Ovary (tissue), 9 donors: ENCODE results near the gene ARPC2. TPM values are rescaled to one million over a fixed set of nuclear protein-coding genes. Genes with fewer than 3 reads are reported as not detected.

Experiments used
- DNase-seq, 5 donors: peaks; one replicate each; pipeline ENCODE4 v3.0.0-alpha.2; 2019 to 2020
- H3K27ac ChIP-seq, 2 donors: fragments of 200-600 bp; one replicate each; pipeline versions ENCODE4 v1.5.1 to v1.8.0; 2019 to 2022
- H3K27me3 ChIP-seq: fragments of 200-600 bp; one replicate; pipeline ENCODE4 v1.8.0; 2022
- H3K36me3 ChIP-seq: fragments of 200-600 bp; sonication (generic); one replicate; pipeline ENCODE4 v1.5.1; 2019
- H3K4me1 ChIP-seq: one replicate; pipeline ENCODE4 v1.8.1; 2013; ENCODE audit warnings: mild to moderate bottlenecking, moderate library complexity; ENCODE audit not compliant: insufficient read depth
- H3K4me3 ChIP-seq: fragments of 200-600 bp; sonication (generic); one replicate; pipeline ENCODE4 v1.5.1; 2017
- H3K9me3 ChIP-seq, 2 donors: fragments of 200-600 bp in 1 of 2; sonication (generic) in 1 of 2; one replicate each; pipeline versions ENCODE4 v1.5.1 to v1.8.1; 2013 to 2019; ENCODE audit warnings: mild to moderate bottlenecking in 1 of 2, moderate library complexity in 1 of 2
- CTCF ChIP-seq, 3 donors: fragments of 450-650 bp in 2 of 3; fragments of 200-600 bp in 1 of 3; IDR thresholded peaks; one replicate each; pipeline versions ENCODE4 v1.5.1 to v1.8.0; 2016 to 2022; ENCODE audit warnings: antibody characterized with exemption in 3 of 3, mild to moderate bottlenecking in 1 of 3
- EP300 ChIP-seq: sonication (generic); formaldehyde crosslinking; IDR thresholded peaks from one replicate; pipeline ENCODE4 v1.6.1; 2017; ENCODE audit warnings: antibody characterized with exemption
- POLR2A ChIP-seq: fragments of 450-650 bp; IDR thresholded peaks from one replicate; pipeline ENCODE4 v1.6.1; 2017; ENCODE audit warnings: antibody characterized with exemption, mild to moderate bottlenecking, moderate library complexity
- WGBS, 3 donors: extraction: QIAGEN DNeasy Blood & Tissue Kit in 1 of 3; methylation state at CpG; one replicate each; pipeline versions ENCODE4 v1.1.5 to v1.1.7; 2013 to 2017; 5-methylcytosine and 5-hydroxymethylcytosine counted together
- intact Hi-C, 4 donors: fragments of 100-400 bp; cut with DNase I; formaldehyde crosslinking; loops; one replicate each; pipeline versions ENCODE4 v1.11.0 to v1.15.1; 2022 to 2023
- polyA plus RNA-seq, 2 donors: library from polyadenylated mRNA; stranded (reverse); fragments of 200-250 nt in 1 of 2; fragments of 350-450 nt in 1 of 2; fragmentation: Illumina TruSeq in 1 of 2; extraction: RNeasy Lipid Tissue Mini Kit (QIAGEN cat#74804) in 1 of 2; gene quantifications; one replicate each; pipeline ENCODE4 v1.2.3, GENCODE V29; 2013 to 2014
- total RNA-seq, 7 donors: library from RNA; depleted of rRNA in 2 of 7; stranded (reverse); fragments of >200 nt in 2 of 7; fragmentation: NEBNext Ultra II Directional in 3 of 7; extraction: Animal tissue kit (Norgen Biotek cat#: 25700) in 3 of 7; gene quantifications; one replicate each; pipeline versions ENCODE4 v1.1.0 to v1.2.4, GENCODE V29; 2016 to 2023
- donor health status: DM: no; HTN: no; CAD: no; lungs with moderate emphysema.
- donor health status: DM: no; HTN: no; CAD: no.
- donor health status: Bipolar disorder and iron deficiency.
- donor health status: DM: yes; HTN: yes; CAD: no.
- donor health status: DM: no; HTN: no; CAD: no.
- donor health status: DM: yes; HTN: yes; CAD: no.

Gene ARPC2
- total and polyA plus RNA-seq, 9 donors: 135 to 357 (median 170) TPM

- no peak for DNase-seq
- intact Hi-C loops: loop anchor here in 2 of 4 donors (5.0 to 10.0 kb wide), 2 partner anchors 103 to 171 kb away; partner anchors contain the start of gene CTDSP1 (in 1 of the 2)
- H3K9me3 ChIP-seq: no peaks in the 10 kb centered on the region
- no peaks in the 10 kb centered on the region for H3K36me3 ChIP-seq
- 64 to 70% (median 65%) methylated on average over 5 of the region's 5 CpGs for WGBS, 3 donors
- H3K4me3 ChIP-seq: no peak overlapping the region
- no peak for TF ChIP-seq POLR2A
- TF ChIP-seq CTCF (IDR thresholded peaks at IDR 0.05): no peak
- TF ChIP-seq EP300: no peak
- peaks cover 7% of the 10 kb centered on the region for H3K4me1 ChIP-seq
- no peaks in the 10 kb centered on the region for H3K27me3 ChIP-seq
- no peak overlapping the region for H3K27ac ChIP-seq
Measured at GRCh38 chr2:218293715-218294429, 76.9 kb downstream of the ARPC2 start.

- H3K27me3 ChIP-seq: no peaks in the 10 kb centered on the region
- no peak for DNase-seq
- H3K9me3 ChIP-seq: no peaks in the 10 kb centered on the region
- WGBS, 3 donors: 86 to 93% (median 88%) methylated on average over 5 of the region's 5 CpGs
- H3K36me3 ChIP-seq: no peaks in the 10 kb centered on the region
- no peak overlapping the region for H3K27ac ChIP-seq
- intact Hi-C loops: loop anchor here (5.0 to 10.0 kb wide), 3 partner anchors 98 to 170 kb away; partner anchors contain the start of gene CTDSP1 (in 1 of the 4)
- no peak for TF ChIP-seq POLR2A
- no peak for TF ChIP-seq EP300
- no peak for TF ChIP-seq CTCF (IDR thresholded peaks at IDR 0.05)
- no peak overlapping the region for H3K4me3 ChIP-seq
- peaks cover 7% of the 10 kb centered on the region for H3K4me1 ChIP-seq
Measured at GRCh38 chr2:218294430-218295022, 77.5 kb downstream of the ARPC2 start.

- no peak overlapping the region for H3K4me3 ChIP-seq
- H3K9me3 ChIP-seq: no peaks in the 10 kb centered on the region
- no peaks in the 10 kb centered on the region for H3K36me3 ChIP-seq
- H3K27me3 ChIP-seq: no peaks in the 10 kb centered on the region
- TF ChIP-seq POLR2A: no peak
- no peak for TF ChIP-seq CTCF (IDR thresholded peaks at IDR 0.05)
- no peak for TF ChIP-seq EP300
- H3K4me1 ChIP-seq: peaks cover 5% of the 10 kb centered on the region
- intact Hi-C loops: loop anchor here in 3 of 4 donors (5.0 to 10.0 kb wide), 2 partner anchors 97 to 170 kb away; no protein-coding TSS in a partner anchor
- no peak for DNase-seq
- WGBS, 3 donors: 58 to 67% (median 60%) methylated on average over 7 of the region's 7 CpGs
- H3K27ac ChIP-seq: no peak overlapping the region
Measured at GRCh38 chr2:218295029-218295428, 78.0 kb downstream of the ARPC2 start.

GRCh38 chr2:218296200-218296599, 79.2 kb downstream of the ARPC2 start:
- H3K27me3 ChIP-seq: no peaks in the 10 kb centered on the region
- no peaks in the 10 kb centered on the region for H3K4me1 ChIP-seq
- intact Hi-C loops: loop anchor here in 3 of 4 donors (5.0 to 10.0 kb wide), 2 partner anchors 96 to 169 kb away; no protein-coding TSS in a partner anchor
- WGBS, 3 donors: 77 to 88% (median 78%) methylated on average over 1 of the region's 1 CpG
- H3K4me3 ChIP-seq: no peak overlapping the region
- TF ChIP-seq EP300 (no peak), POLR2A (no peak), CTCF (IDR thresholded peaks at IDR 0.05) (no peak)
- H3K27ac ChIP-seq: no peak overlapping the region
- no peaks in the 10 kb centered on the region for H3K36me3 ChIP-seq
- H3K9me3 ChIP-seq: no peaks in the 10 kb centered on the region
- DNase-seq: no peak
